Bronchial epithelial cell (primary cell): Measurements from ENCODE around the gene UBXN11. TPM values are rescaled to one million over a fixed set of nuclear protein-coding genes. Genes with fewer than 3 reads are reported as not detected.

Source experiments
- DNase-seq: peaks from one replicate; pipeline ENCODE4 v3.0.0-alpha.2; 2010; ENCODE audit warnings: low read depth
- FAIRE-seq: peaks from 2 replicates; lab custom pipeline; 2011; peaks lifted over from hg19 to GRCh38; lab: Jason Lieb, UNC
- H3K27me3 ChIP-seq: 2 replicates; pipeline ENCODE4 v1.5.1; 2011; ENCODE audit warnings: low read length; ENCODE audit not compliant: control insufficient read depth, insufficient read depth
- H3K36me3 ChIP-seq: 2 replicates; pipeline ENCODE4 v1.5.1; 2011; ENCODE audit warnings: low read length; ENCODE audit not compliant: control insufficient read depth, insufficient read depth
- H3K4me3 ChIP-seq: 2 replicates; pipeline ENCODE4 v1.5.1; 2011; ENCODE audit warnings: mild to moderate bottlenecking, low read depth, low read length, control low read depth
- CTCF ChIP-seq: IDR thresholded peaks from 2 replicates; pipeline ENCODE4 v1.5.1; 2011; ENCODE audit warnings: mild to moderate bottlenecking, moderate library complexity, low read length, control low read depth, inconsistent platforms; ENCODE audit not compliant: insufficient read depth, severe bottlenecking
- total RNA-seq: library from RNA; depleted of rRNA; stranded (reverse); fragments of >200 nt; gene quantifications from 2 replicates; pipeline ENCODE4 v1.2.1, GENCODE V29; 2014

The UBXN11 gene
- total RNA-seq, 1 donor from 2014 or later: 2.6 TPM

- Histone ChIP-seq H3K36me3 (no peaks in the 10 kb centered on the region), H3K27me3 (no peaks in the 10 kb centered on the region), H3K4me3 (peak overlapping the region; percentile 69)
- FAIRE-seq (no peak), DNase-seq (no peak)
- no peak for TF ChIP-seq CTCF
These were observed 658 bp downstream of the UBXN11 start for GRCh38 chr1:26305667-26306289.

GRCh38 chr1:26302733-26303405 lies 3.6 kb downstream of the UBXN11 start:
- FAIRE-seq (no peak), DNase-seq (no peak)
- no peak for TF ChIP-seq CTCF
- no peaks in the 10 kb centered on the region for H3K36me3 ChIP-seq
- H3K27me3 ChIP-seq: no peaks in the 10 kb centered on the region
- H3K4me3 ChIP-seq: no peak overlapping the region

- no peaks in the 10 kb centered on the region for H3K27me3 ChIP-seq
- H3K36me3 ChIP-seq: no peaks in the 10 kb centered on the region
- FAIRE-seq (no peak), DNase-seq (no peak)
- TF ChIP-seq CTCF: no peak
- no peak overlapping the region for H3K4me3 ChIP-seq
These were observed 5.7 kb downstream of the UBXN11 start for GRCh38 chr1:26300578-26301275.

- Histone ChIP-seq H3K36me3 (no peaks in the 10 kb centered on the region), H3K4me3 (no peak overlapping the region), H3K27me3 (no peaks in the 10 kb centered on the region)
- no peak for DNase-seq
- no peak for FAIRE-seq
- no peak for TF ChIP-seq CTCF
These were observed 8.7 kb downstream of the UBXN11 start for GRCh38 chr1:26297791-26298124.

- H3K36me3 ChIP-seq: no peaks in the 10 kb centered on the region
- TF ChIP-seq CTCF: no peak
- FAIRE-seq: no peak
- H3K4me3 ChIP-seq: no peak overlapping the region
- DNase-seq: no peak
- H3K27me3 ChIP-seq: no peaks in the 10 kb centered on the region
These were observed 9.2 kb downstream of the UBXN11 start for GRCh38 chr1:26297057-26297790.
